ENCODE data around the gene AUTS2. TPM values are rescaled to one million over a fixed set of nuclear protein-coding genes. Genes with fewer than 3 reads are reported as not detected.

AUTS2 gene
- total and polyA plus RNA-seq, 2 of the 8 experiments (the other 6 are each of a cell fraction or from before 2014, with no cell fraction given): 25.9 to 101 TPM

DNA sequence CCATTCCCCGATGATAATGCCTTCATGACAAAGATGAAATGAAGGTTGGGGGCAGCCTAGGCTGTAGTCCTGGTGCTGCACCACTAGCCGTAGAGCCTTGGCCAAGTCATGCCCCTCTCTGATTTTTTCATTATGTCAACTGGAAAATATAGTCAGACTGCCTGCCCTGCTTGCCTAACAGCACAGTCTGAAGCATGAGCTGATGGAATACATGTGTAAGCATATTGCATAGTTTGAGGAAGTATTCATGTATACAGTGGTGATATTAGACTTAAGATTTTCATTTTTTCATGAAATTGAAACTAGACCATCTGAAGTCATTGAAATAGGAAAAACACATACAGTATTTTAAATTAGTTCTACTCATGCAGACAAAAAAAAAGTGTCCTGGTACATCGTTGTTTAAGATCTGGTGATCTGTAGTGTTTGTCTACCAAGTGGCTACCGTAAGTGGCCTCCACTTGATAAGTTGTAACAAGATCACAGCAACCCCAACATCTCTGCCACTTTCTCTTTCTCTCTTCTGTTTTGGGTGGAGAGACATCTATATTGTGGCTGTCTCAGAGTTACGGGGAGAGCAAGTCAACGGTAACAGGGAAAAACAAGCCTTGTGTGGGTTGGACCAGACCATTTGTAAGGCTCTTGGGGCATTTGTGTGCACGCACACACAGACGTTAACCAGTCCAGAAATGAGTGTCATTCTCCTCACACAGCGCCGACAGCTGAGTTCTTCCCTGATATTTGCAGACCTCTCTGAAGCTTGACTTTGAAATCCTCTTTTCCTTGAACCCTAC is 817.1 kb downstream of the AUTS2 start:
- H3K23ac ChIP-seq (ENCODE audit: insufficient read length): no peak overlapping the region
- H3K27me3 ChIP-seq (replicated peaks in 1 of 4; ENCODE audit: control insufficient read depth in 3 of 4, extremely low read depth in 1 of 4, insufficient read depth in 3 of 4, low read length in 3 of 4): no peaks in the 10 kb centered on the region; a peak in 2 of 7 replicates
- no peak overlapping the region for H4K91ac ChIP-seq (replicated peaks; ENCODE audit: insufficient read length, low read length)
- no peak overlapping the region for H3K9ac ChIP-seq (replicated peaks in 1 of 4; ENCODE audit: extremely low read depth in 1 of 4, low read depth in 3 of 4, low read length in 3 of 4)
- H3K79me1 ChIP-seq (ENCODE audit: low read depth, low read length): no peaks in the 10 kb centered on the region
- no peak overlapping the region for H2AK5ac ChIP-seq (ENCODE audit: low read depth, low read length)
- no peaks in the 10 kb centered on the region for H4K20me1 ChIP-seq (replicated peaks in 1 of 2; ENCODE audit: control insufficient read depth in 1 of 2, insufficient read depth in 2 of 2, low read length in 2 of 2)
- H3K4me3 ChIP-seq (ENCODE audit: extremely low read depth in 1 of 4, insufficient read depth in 2 of 4, low read depth in 3 of 4, low read length in 4 of 4): no peak overlapping the region
- no peak overlapping the region for H3K27ac ChIP-seq (ENCODE audit: low read depth, low read length)
- peaks cover 3 to 10% (median 7%) of the 10 kb centered on the region in 4 experiments; a peak in 6 of 7 replicates for H3K4me1 ChIP-seq (replicated peaks in 1 of 4; ENCODE audit: control insufficient read depth in 3 of 4, insufficient read depth in 4 of 4, low read length in 3 of 4)
- H3K9me3 ChIP-seq (ENCODE audit: insufficient read depth in 2 of 2, low read depth in 1 of 2, low read length in 1 of 2): no peaks in the 10 kb centered on the region
- H3K79me2 ChIP-seq (ENCODE audit: control insufficient read depth in 1 of 2, insufficient read depth in 2 of 2, low read length in 2 of 2): no peaks in the 10 kb centered on the region
- no peak overlapping the region for H4K8ac ChIP-seq (ENCODE audit: extremely low read depth, insufficient read depth, low read length)
- WGBS, 2 experiments (ENCODE audit: extremely low coverage in 1 of 2, insufficient coverage in 1 of 2, insufficient read length in 1 of 2, insufficient replicate concordance in 2 of 2, low coverage in 1 of 2, low lambda C conversion rate in 2 of 2, missing lambda C conversion rate in 1 of 2): 87% methylated on average over 10 of the region's 10 CpGs; no CpG with 5 or more reads in 1 of the 2 experiments
- H2BK12ac ChIP-seq (ENCODE audit: low read depth, low read length): no peak overlapping the region
- no peaks in the 10 kb centered on the region for H3K36me3 ChIP-seq (ENCODE audit: control insufficient read depth in 2 of 4, insufficient read depth in 4 of 4, low read length in 3 of 4)
- H3K23me2 ChIP-seq (ENCODE audit: low read depth, low read length): no peaks in the 10 kb centered on the region
- H2BK120ac ChIP-seq (replicated peaks; ENCODE audit: low read depth, low read length): no peak overlapping the region
- DNase-seq (ENCODE audit: low read depth in 1 of 2, low spot score in 2 of 2): no peak
- H2BK15ac ChIP-seq (ENCODE audit: low read length): no peak overlapping the region
- no peak overlapping the region for H3K56ac ChIP-seq (replicated peaks; ENCODE audit: insufficient read length, low read depth, low read length)
- H3K18ac ChIP-seq (ENCODE audit: extremely low read depth, low read length): no peak overlapping the region
- H2BK20ac ChIP-seq (ENCODE audit: low read length): no peak overlapping the region
- no peak overlapping the region for H4K5ac ChIP-seq (ENCODE audit: insufficient read length, low read depth, low read length)
- no peak overlapping the region for H3K14ac ChIP-seq (ENCODE audit: insufficient read length)
- H3K4ac ChIP-seq (replicated peaks; ENCODE audit: insufficient read length, low read depth, low read length): no peak overlapping the region
- no peak for FAIRE-seq
- no peak overlapping the region for H2BK5ac ChIP-seq (ENCODE audit: low read depth, low read length)
- CTCF ChIA-PET (ENCODE audit: partially characterized antibody): interaction anchor here (1.5 to 1.7 kb wide), 2 partner anchors 9 to 15 kb away, joined by 3 read pairs; no protein-coding TSS in a partner anchor
- POLR2A ChIA-PET (ENCODE audit: partially characterized antibody): no interaction called here
- no peak overlapping the region for H3K4me2 ChIP-seq (ENCODE audit: insufficient read depth in 1 of 2, low read depth in 2 of 2, low read length in 2 of 2)
- no peak overlapping the region for H2AFZ ChIP-seq (ENCODE audit: low read length)
- TF ChIP-seq RAD21 (IDR thresholded peaks at IDR 0.05 in 1 of 2, conservative IDR thresholded peaks at IDR 0.05 in 1 of 2; ENCODE audit: low read depth in 2 of 2, low read length in 2 of 2) (no peak), SIN3A (conservative IDR thresholded peaks at IDR 0.05 in 1 of 2, IDR thresholded peaks at IDR 0.05 in 1 of 2; ENCODE audit: low read depth in 1 of 2, low read length in 2 of 2) (no peak), BCL11A (IDR thresholded peaks at IDR 0.05; ENCODE audit: low read depth in 2 of 2, low read length in 2 of 2) (no peak), BACH1 (IDR thresholded peaks at IDR 0.05; ENCODE audit: low read length) (no peak), MAFK (IDR thresholded peaks at IDR 0.05; ENCODE audit: low read depth, low read length) (no peak), CHD1 (IDR thresholded peaks at IDR 0.05; ENCODE audit: low read depth, low read length) (no peak), NANOG (IDR thresholded peaks at IDR 0.05; ENCODE audit: insufficient read depth, low read depth, low read length, poor library complexity, severe bottlenecking) (no peak), FOSL1 (IDR thresholded peaks at IDR 0.05; ENCODE audit: insufficient read depth, low read depth, low read length) (no peak), ASH2L (IDR thresholded peaks at IDR 0.05; ENCODE audit: low read length) (no peak), SRF (IDR thresholded peaks at IDR 0.05; ENCODE audit: low read depth, low read length) (no peak)
